Measurements from ENCODE around the gene AAGAB. TPM values are rescaled to one million over a fixed set of nuclear protein-coding genes. Genes with fewer than 3 reads are reported as not detected.

The AAGAB gene
- total RNA-seq, 1 donor from 2014 or later: 68.0 TPM

GRCh38 chr15:67157521-67158252 lies 96.8 kb downstream of the AAGAB start:
- DNase-seq (ENCODE audit: low spot score): no peak
- no peak overlapping the region for H3K4me2 ChIP-seq
- Mint-ChIP-seq H3K4me3 (no peak overlapping the region), H3K4me1 (peaks cover 16% of the 10 kb centered on the region), H3K27me3 (ENCODE audit: insufficient read depth, low read depth) (peaks cover 2% of the 10 kb centered on the region), H3K27ac (no peak overlapping the region), H3K9me3 (no peaks in the 10 kb centered on the region), H3K36me3 (peaks cover 23% of the 10 kb centered on the region)
- H3K36me3 ChIP-seq: no peaks in the 10 kb centered on the region
- H4K20me1 ChIP-seq (ENCODE audit: low read depth): peaks cover 9% of the 10 kb centered on the region
- no peak overlapping the region for H3K9ac ChIP-seq
- no peaks in the 10 kb centered on the region for H3K9me3 ChIP-seq (ENCODE audit: low read depth)
- H3K4me3 ChIP-seq: no peak overlapping the region
- H3K79me2 ChIP-seq (ENCODE audit: low read depth): peaks cover 11% of the 10 kb centered on the region
- TF ChIP-seq EZH2phosphoT487 (IDR thresholded peaks at IDR 0.05) (no peak), CTCF (IDR thresholded peaks at IDR 0.05) (no peak), EZH2 (IDR thresholded peaks at IDR 0.05) (no peak)
- H3K27ac ChIP-seq: no peak overlapping the region
- peaks cover 4% of the 10 kb centered on the region for H3K4me1 ChIP-seq
- H3K27me3 ChIP-seq: no peaks in the 10 kb centered on the region
- H2AFZ ChIP-seq (replicated peaks): no peak overlapping the region
- no peaks in the 10 kb centered on the region for H3F3A ChIP-seq (ENCODE audit: low read depth)

DNA sequence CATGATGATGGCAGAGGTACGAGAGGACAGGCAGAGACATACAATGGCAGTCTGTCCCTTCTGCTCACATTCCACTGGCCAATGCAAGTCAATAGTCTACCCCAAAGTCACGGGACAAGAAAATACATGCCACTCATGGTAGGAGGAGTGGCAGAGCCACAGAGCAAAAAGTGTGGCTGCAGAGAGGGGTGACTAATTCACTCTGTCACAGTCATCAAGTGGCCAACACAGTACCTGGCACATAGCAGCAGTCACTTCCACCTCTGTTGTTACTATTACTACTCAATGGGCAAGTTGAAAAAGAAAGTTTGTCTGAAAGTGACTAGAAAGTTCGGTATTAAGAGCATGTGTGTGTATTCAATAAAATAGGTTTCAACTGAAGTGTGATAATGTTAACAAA lies 97.6 kb downstream of the AAGAB start:
- Histone ChIP-seq H4K20me1 (ENCODE audit: low read depth) (peaks cover 15% of the 10 kb centered on the region), H3K79me2 (ENCODE audit: low read depth) (peaks cover 17% of the 10 kb centered on the region), H3K27ac (no peak overlapping the region), H3K9ac (no peak overlapping the region), H3K36me3 (no peaks in the 10 kb centered on the region), H3K27me3 (no peaks in the 10 kb centered on the region), H3F3A (ENCODE audit: low read depth) (peaks cover 5% of the 10 kb centered on the region), H3K4me2 (no peak overlapping the region), H2AFZ (replicated peaks) (no peak overlapping the region), H3K9me3 (ENCODE audit: low read depth) (no peaks in the 10 kb centered on the region), H3K4me1 (peaks cover 4% of the 10 kb centered on the region), H3K4me3 (no peak overlapping the region)
- H3K4me3 Mint-ChIP-seq: no peak overlapping the region
- H3K4me1 Mint-ChIP-seq: peaks cover 20% of the 10 kb centered on the region
- no peaks in the 10 kb centered on the region for H3K9me3 Mint-ChIP-seq
- no peak for DNase-seq (ENCODE audit: low spot score)
- TF ChIP-seq EZH2phosphoT487 (IDR thresholded peaks at IDR 0.05) (no peak), EZH2 (IDR thresholded peaks at IDR 0.05) (no peak), CTCF (IDR thresholded peaks at IDR 0.05) (no peak)
- H3K27ac Mint-ChIP-seq: no peak overlapping the region
- peaks cover 2% of the 10 kb centered on the region for H3K27me3 Mint-ChIP-seq (ENCODE audit: insufficient read depth, low read depth)
- H3K36me3 Mint-ChIP-seq: peaks cover 25% of the 10 kb centered on the region

GRCh38 chr15:67156426-67156825 lies 98.0 kb downstream of the AAGAB start:
- H3K9me3 Mint-ChIP-seq: no peaks in the 10 kb centered on the region
- H3K36me3 ChIP-seq: no peaks in the 10 kb centered on the region
- no peaks in the 10 kb centered on the region for H3K4me1 ChIP-seq
- no peak for DNase-seq (ENCODE audit: low spot score)
- no peak overlapping the region for H2AFZ ChIP-seq (replicated peaks)
- H3K4me2 ChIP-seq: no peak overlapping the region
- peaks cover 17% of the 10 kb centered on the region for H3K4me1 Mint-ChIP-seq
- H4K20me1 ChIP-seq (ENCODE audit: low read depth): peaks cover 15% of the 10 kb centered on the region
- H3K79me2 ChIP-seq (ENCODE audit: low read depth): peaks cover 17% of the 10 kb centered on the region
- no peak overlapping the region for H3K9ac ChIP-seq
- H3K4me3 ChIP-seq: no peak overlapping the region
- no peak overlapping the region for H3K4me3 Mint-ChIP-seq
- peaks cover 25% of the 10 kb centered on the region for H3K36me3 Mint-ChIP-seq
- no peak overlapping the region for H3K27ac Mint-ChIP-seq
- H3F3A ChIP-seq (ENCODE audit: low read depth): peaks cover 5% of the 10 kb centered on the region
- H3K27me3 ChIP-seq: no peaks in the 10 kb centered on the region
- H3K27me3 Mint-ChIP-seq (ENCODE audit: insufficient read depth, low read depth): peaks cover 2% of the 10 kb centered on the region
- no peaks in the 10 kb centered on the region for H3K9me3 ChIP-seq (ENCODE audit: low read depth)
- no peak for TF ChIP-seq CTCF (IDR thresholded peaks at IDR 0.05)
- no peak for TF ChIP-seq EZH2 (IDR thresholded peaks at IDR 0.05)
- no peak for TF ChIP-seq EZH2phosphoT487 (IDR thresholded peaks at IDR 0.05)
- no peak overlapping the region for H3K27ac ChIP-seq
